ENCODE data around the gene KATNBL1.

The KATNBL1 gene

DNA sequence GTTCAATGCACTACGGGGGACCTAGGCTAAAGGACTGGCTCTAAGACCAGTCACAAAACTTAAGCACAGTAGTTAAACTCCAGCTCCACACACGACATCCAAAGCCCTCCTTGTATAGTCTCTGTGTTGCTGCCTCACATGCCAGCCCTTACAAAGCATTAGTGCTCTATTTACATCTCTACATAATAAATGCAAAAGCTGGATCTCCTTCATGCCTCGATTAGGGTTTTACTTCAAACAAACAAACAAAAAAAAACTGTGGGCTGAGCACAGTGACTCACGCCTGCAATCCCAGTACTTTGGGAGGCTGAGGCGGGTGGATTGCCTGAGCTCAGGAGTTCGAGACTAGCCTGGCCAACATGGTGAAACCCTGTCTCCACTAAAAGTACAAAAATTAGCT lies 98.4 kb downstream of the KATNBL1 start:
- DNase-seq = no peak

- DNase-seq = no peak
These were observed 99.9 kb downstream of the KATNBL1 start for GRCh38 chr15:34109797-34110663.

DNA sequence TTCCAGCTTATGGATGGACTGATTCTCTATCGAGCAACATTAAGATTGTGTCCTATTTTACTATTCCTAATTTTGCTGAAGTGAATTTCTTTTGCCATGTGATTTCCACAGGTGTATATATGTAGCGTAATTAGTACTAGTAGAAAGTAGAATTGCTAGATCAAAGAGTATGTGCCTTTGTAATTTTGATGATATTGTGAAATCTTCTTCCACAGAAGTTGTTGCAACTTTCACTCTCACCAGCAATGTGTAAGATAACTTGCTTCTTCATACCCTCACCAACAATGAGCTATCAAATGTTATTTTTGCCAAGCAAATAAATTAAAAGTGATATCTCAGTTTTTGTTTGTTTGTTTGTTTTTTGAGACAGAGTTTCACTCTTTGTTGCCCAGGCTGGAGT lies 102.6 kb downstream of the KATNBL1 start:
- DNase-seq = no peak

- no peak for DNase-seq
These were observed 103.5 kb downstream of the KATNBL1 start for GRCh38 chr15:34106423-34106822.

DNA sequence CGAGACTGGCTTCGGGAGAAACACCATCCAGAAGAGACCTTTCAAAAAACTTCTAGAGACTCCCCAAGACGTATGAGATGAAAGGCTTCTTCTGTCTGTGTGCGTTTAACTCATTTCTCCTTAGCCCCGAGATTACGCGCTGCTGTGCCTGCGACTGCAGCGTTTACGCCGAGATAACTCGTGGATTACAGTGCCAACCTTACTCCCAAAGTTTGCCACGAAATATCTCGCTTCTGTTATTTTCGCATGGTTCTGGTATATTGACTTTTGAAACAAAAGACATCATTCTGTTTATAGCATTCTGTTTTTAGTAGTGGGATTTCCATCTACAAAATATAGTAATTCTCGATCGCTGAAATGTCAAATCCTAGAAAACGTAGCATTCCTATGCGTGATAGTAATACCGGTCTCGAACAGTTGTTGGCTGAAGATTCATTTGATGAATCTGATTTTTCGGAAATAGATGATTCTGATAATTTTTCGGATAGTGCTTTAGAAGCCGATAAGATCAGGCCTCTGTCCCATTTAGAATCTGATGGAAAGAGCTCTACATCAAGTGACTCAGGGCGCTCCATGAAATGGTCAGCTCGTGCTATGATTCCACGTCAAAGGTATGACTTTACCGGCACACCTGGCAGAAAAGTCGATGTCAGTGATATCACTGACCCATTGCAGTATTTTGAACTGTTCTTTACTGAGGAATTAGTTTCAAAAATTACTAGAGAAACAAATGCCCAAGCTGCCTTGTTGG lies 107.5 kb downstream of the KATNBL1 start:
- no peak for DNase-seq

- DNase-seq = peak; percentile 100
These were observed 108.3 kb downstream of the KATNBL1 start, which contains the start of the genes EMC7 and PGBD4 for GRCh38 chr15:34101366-34102174. TSS of gene EMC7 (minus strand) at chr15:34101862. CDS start at chr15:34101839, 23 bp downstream. TSS of gene PGBD4 (plus strand) at chr15:34102083. CDS start at chr15:34102532, 449 bp downstream.

- no peak for DNase-seq
These were observed 110.0 kb downstream of the KATNBL1 start for GRCh38 chr15:34099914-34100313.

Data from activated CD4-positive, alpha-beta T cell treated with anti-CD3 and anti-CD28 coated beads for 1 hour (primary cell).